Transverse colon (tissue), 4 donors: ENCODE data around the gene PLXNA2. TPM values are rescaled to one million over a fixed set of nuclear protein-coding genes. Genes with fewer than 3 reads are reported as not detected.

ENCODE experiments used
- DNase-seq: peaks from one replicate; pipeline ENCODE4 v3.0.0-alpha.2; 2019
- H3K27ac ChIP-seq, 4 donors: fragments of 200-600 bp; sonication (generic); 2 replicates each; pipeline ENCODE4 v1.5.1; 2016 to 2018; ENCODE audit warnings: inconsistent platforms in 4 of 4
- H3K27me3 ChIP-seq: fragments of 200-600 bp; sonication (generic); 2 replicates; pipeline ENCODE4 v1.5.1; 2017; ENCODE audit warnings: inconsistent platforms
- H3K36me3 ChIP-seq, 4 donors: fragments of 200-600 bp; sonication (generic); 2 replicates each; pipeline ENCODE4 v1.5.1; 2017 to 2019; ENCODE audit warnings: inconsistent platforms in 4 of 4
- H3K4me1 ChIP-seq, 4 donors: fragments of 200-600 bp; sonication (generic); 2 replicates each; pipeline ENCODE4 v1.5.1; 2017 to 2020; ENCODE audit warnings: inconsistent platforms in 4 of 4
- H3K4me3 ChIP-seq, 4 donors: fragments of 200-600 bp; sonication (generic); 1 replicate in 1 of 4; 2 replicates in 3 of 4; pipeline versions ENCODE4 v1.5.1 to v1.6.1; 2017 to 2019; ENCODE audit warnings: inconsistent platforms in 4 of 4
- H3K9me3 ChIP-seq, 2 donors: fragments of 200-600 bp; sonication (generic); 2 replicates each; pipeline ENCODE4 v1.5.1; 2017 to 2019; ENCODE audit warnings: inconsistent platforms in 2 of 2
- CTCF ChIP-seq, 5 experiments: fragments of 200-600 bp in 3 of 5; fragments of 450-650 bp in 2 of 5; sonication (generic) in 3 of 5; IDR thresholded peaks; 1 replicate in 2 of 5; 2 replicates in 3 of 5; pipeline ENCODE4 v1.5.1; 2016 to 2017; ENCODE audit warnings: antibody characterized with exemption in 5 of 5, inconsistent platforms in 3 of 5, mild to moderate bottlenecking in 2 of 5, moderate library complexity in 1 of 5
- EP300 ChIP-seq: sonication (generic); formaldehyde crosslinking; IDR thresholded peaks from one replicate; pipeline ENCODE4 v1.6.1; 2017; ENCODE audit warnings: antibody characterized with exemption, low read depth
- POLR2A ChIP-seq: fragments of 450-650 bp; IDR thresholded peaks from one replicate; pipeline ENCODE4 v1.6.1; 2016; ENCODE audit warnings: antibody characterized with exemption, mild to moderate bottlenecking, moderate library complexity
- POLR2AphosphoS5 ChIP-seq, 3 donors: sonication (generic); formaldehyde crosslinking; IDR thresholded peaks; one replicate each; pipeline ENCODE4 v1.6.1; 2016; ENCODE audit warnings: antibody characterized with exemption in 3 of 3
- WGBS, 2 donors: methylation state at CpG; one replicate each; pipeline ENCODE4 v1.1.5; 2018; ENCODE audit warnings: low coverage in 1 of 2; 5-methylcytosine and 5-hydroxymethylcytosine counted together
- in situ Hi-C, 4 donors: fragments of 200-750 bp; cut with MboI; loops; one replicate each; pipeline versions ENCODE4 v1.15.0 to v1.15.1; 2017; ENCODE audit warnings: low sequenced_read_pairs in 3 of 4, low pct_ligation_motif_present in 1 of 4, low pct_unique_long_range_greater_than_20kb in 1 of 4
- intact Hi-C: fragments of 100-400 bp; cut with DNase I; formaldehyde crosslinking; loops from one replicate; pipeline ENCODE4 v1.15.1; 2023; ENCODE audit warnings: low total_unique reads
- total RNA-seq, 4 donors: library from RNA; depleted of rRNA; stranded (reverse); fragments of >200 nt; gene quantifications; one replicate each; pipeline ENCODE4 v1.1.0, GENCODE V29; 2016

Gene PLXNA2
- total RNA-seq, 4 donors from 2014 or later, result 77.4 to 140 (median 85.5) TPM

GRCh38 chr1:208157769-208158168 is 86.4 kb downstream of the PLXNA2 start:
- Histone ChIP-seq H3K9me3 (no peaks in the 10 kb centered on the region), H3K4me1 (peaks cover 31 to 90% (median 60%) of the 10 kb centered on the region in 4 donors), H3K27ac (peak overlapping the region in 2 of 4 donors; percentile 56 to 63)

GRCh38 chr1:208156741-208157140 is 87.4 kb downstream of the PLXNA2 start:
- H3K9me3 ChIP-seq, result no peaks in the 10 kb centered on the region
- intact Hi-C loops, result no loop called here
- DNase-seq, result no peak
- TF ChIP-seq EP300 (no peak), POLR2A (no peak), CTCF (IDR thresholded peaks at IDR 0.05) (no peak), POLR2AphosphoS5 (IDR thresholded peaks at IDR 0.05) (no peak)
- H3K4me3 ChIP-seq, result no peak overlapping the region
- H3K27ac ChIP-seq, result peak overlapping the region in 1 of 4 donors; percentile 5
- in situ Hi-C loops, result no loop called here
- H3K36me3 ChIP-seq, result no peaks in the 10 kb centered on the region
- no peaks in the 10 kb centered on the region for H3K27me3 ChIP-seq
- H3K4me1 ChIP-seq, result peaks cover 21 to 90% (median 57%) of the 10 kb centered on the region in 4 donors
- 57 to 63% methylated on average over 2 of the region's 2 CpGs for WGBS, 2 donors

More at GRCh38 chr1:208157769-208158168, 86.4 kb downstream of the PLXNA2 start:
- TF ChIP-seq POLR2A, result no peak
- no peak for TF ChIP-seq POLR2AphosphoS5 (IDR thresholded peaks at IDR 0.05)
- no peak for TF ChIP-seq CTCF (IDR thresholded peaks at IDR 0.05)
- TF ChIP-seq EP300, result no peak
- Histone ChIP-seq H3K4me3 (no peak overlapping the region), H3K36me3 (no peaks in the 10 kb centered on the region), H3K27me3 (no peaks in the 10 kb centered on the region)
- in situ Hi-C loops (no loop called here), intact Hi-C loops (no loop called here)
- DNase-seq, result no peak
- 73 to 79% methylated on average over 3 of the region's 3 CpGs for WGBS, 2 donors

GRCh38 chr1:208156310-208156709 is 87.9 kb downstream of the PLXNA2 start:
- no peak overlapping the region for H3K27ac ChIP-seq
- WGBS, 2 donors, result 72 to 79% methylated on average over 2 to 3 of the region's 3 CpGs
- no peaks in the 10 kb centered on the region for H3K36me3 ChIP-seq
- intact Hi-C loops (no loop called here), in situ Hi-C loops (no loop called here)
- no peaks in the 10 kb centered on the region for H3K27me3 ChIP-seq
- no peak overlapping the region for H3K4me3 ChIP-seq
- no peaks in the 10 kb centered on the region for H3K9me3 ChIP-seq
- TF ChIP-seq POLR2A, result no peak
- TF ChIP-seq CTCF (IDR thresholded peaks at IDR 0.05), result no peak
- TF ChIP-seq POLR2AphosphoS5 (IDR thresholded peaks at IDR 0.05), result no peak
- no peak for TF ChIP-seq EP300
- peaks cover 20 to 91% (median 59%) of the 10 kb centered on the region in 4 donors for H3K4me1 ChIP-seq
- no peak for DNase-seq

GRCh38 chr1:208154679-208155642 is 89.2 kb downstream of the PLXNA2 start:
- Histone ChIP-seq H3K9me3 (no peaks in the 10 kb centered on the region), H3K4me3 (no peak overlapping the region), H3K27me3 (no peaks in the 10 kb centered on the region), H3K36me3 (no peaks in the 10 kb centered on the region), H3K27ac (peak overlapping the region; percentile 72 to 77 (median 77)), H3K4me1 (peaks cover 20 to 94% (median 70%) of the 10 kb centered on the region in 4 donors)
- WGBS, 2 donors, result 61 to 72% methylated on average over 6 to 15 of the region's 15 CpGs
- in situ Hi-C loops (no loop called here), intact Hi-C loops (no loop called here)
- DNase-seq, result peak; percentile 72
- no peak for TF ChIP-seq POLR2A
- no peak for TF ChIP-seq POLR2AphosphoS5 (IDR thresholded peaks at IDR 0.05)
- no peak for TF ChIP-seq CTCF (IDR thresholded peaks at IDR 0.05)
- TF ChIP-seq EP300, result no peak
